Cardiac muscle cell (in vitro differentiated cells and primary cell): ENCODE data around the gene RBM27. TPM values are rescaled to one million over a fixed set of nuclear protein-coding genes. Genes with fewer than 3 reads are reported as not detected.

Experiments used
- DNase-seq, 2 donors: peaks; one replicate each; pipeline versions ENCODE4 v3.0.0 to v3.0.0-alpha.2; 2010 to 2017; ENCODE audit warnings: low read depth in 1 of 2, low spot score in 1 of 2
- H3K27ac ChIP-seq: fragments of 200-600 bp; sonication (generic); 2 replicates; pipeline ENCODE4 v1.5.1; 2016
- H3K27me3 ChIP-seq: fragments of 200-600 bp; sonication (generic); 2 replicates; pipeline ENCODE4 v1.6.0; 2016; ENCODE audit warnings: control low read depth
- H3K36me3 ChIP-seq: fragments of 200-600 bp; sonication (generic); 2 replicates; pipeline ENCODE4 v1.5.1; 2016; ENCODE audit warnings: control low read depth
- H3K4me1 ChIP-seq: fragments of 200-600 bp; sonication (generic); 2 replicates; pipeline ENCODE4 v1.8.1; 2017; ENCODE audit warnings: low read depth, mild to moderate bottlenecking, mixed run types
- H3K4me3 ChIP-seq: fragments of 200-600 bp; sonication (generic); 2 replicates; pipeline ENCODE4 v1.5.1; 2016; ENCODE audit warnings: mild to moderate bottlenecking
- H3K9me3 ChIP-seq: fragments of 200-600 bp; sonication (generic); 2 replicates; pipeline ENCODE4 v1.5.1; 2017; ENCODE audit warnings: low read depth, mild to moderate bottlenecking, control low read depth
- polyA plus RNA-seq: library from polyadenylated mRNA; unstranded; fragments of >200 nt; fragmentation: Nextera tagmentation; extraction: Ambion mirVana; gene quantifications from 2 replicates; pipeline ENCODE4 v1.2.1, GENCODE V29; 2016
- total RNA-seq: library from RNA; depleted of rRNA; stranded (reverse); fragments of >200 nt; gene quantifications from 2 replicates; pipeline ENCODE4 v1.2.3, GENCODE V29; 2016
- TF ChIP-seq, protein P1 (sequence below): IDR thresholded peaks from 2 replicates; pipeline ENCODE4 v1.5.1; 2012; ENCODE audit warnings: low read depth, mild to moderate bottlenecking, low read length

Gene RBM27
- total and polyA plus RNA-seq, 2 experiments from 2014 or later, result 3.4 to 23.6 TPM

DNA sequence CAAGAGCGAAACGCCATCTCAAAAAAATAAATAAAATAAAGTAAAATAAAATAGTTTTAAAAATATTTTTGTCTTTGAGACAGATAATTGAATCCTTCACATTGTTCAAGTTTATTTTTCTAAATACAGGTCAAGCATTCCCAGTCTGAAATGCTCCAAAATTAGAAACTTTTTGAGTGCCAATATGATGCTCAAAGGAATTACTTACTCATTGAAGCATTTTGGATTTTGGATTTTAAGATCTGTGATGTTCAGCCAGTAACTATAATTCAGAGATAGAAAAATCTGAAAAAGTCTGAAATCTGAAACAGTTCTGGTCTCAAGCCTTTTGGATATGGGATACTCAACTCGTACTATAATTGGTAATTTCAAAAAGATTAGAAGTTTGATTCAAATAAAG, 39.8 kb downstream of the RBM27 start:
- Histone ChIP-seq H3K27me3 (no peaks in the 10 kb centered on the region), H3K9me3 (no peaks in the 10 kb centered on the region)

DNA sequence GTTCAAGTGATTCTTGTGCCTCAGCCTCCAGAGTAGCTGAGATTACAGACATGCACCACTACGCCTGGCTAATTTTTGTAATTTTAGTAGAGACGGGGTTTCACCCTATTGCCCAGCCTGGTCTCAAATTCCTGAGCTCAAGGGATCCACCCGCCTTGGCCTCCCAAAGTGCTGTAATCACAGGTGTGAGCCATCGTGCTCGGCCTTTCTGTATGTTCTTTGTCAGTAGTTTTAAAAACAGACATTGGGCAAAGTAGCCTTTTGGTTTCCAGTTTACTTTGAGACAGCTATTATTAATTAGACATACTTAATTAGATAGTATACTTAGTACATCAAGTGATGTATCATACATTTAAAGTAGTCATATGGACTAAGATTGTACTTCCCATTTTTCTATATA, 45.2 kb downstream of the RBM27 start:
- Histone ChIP-seq H3K27ac (no peak overlapping the region), H3K27me3 (no peaks in the 10 kb centered on the region), H3K4me3 (no peak overlapping the region), H3K4me1 (no peaks in the 10 kb centered on the region), H3K36me3 (peaks cover 27% of the 10 kb centered on the region), H3K9me3 (no peaks in the 10 kb centered on the region)
- TF ChIP-seq, protein P1, sequence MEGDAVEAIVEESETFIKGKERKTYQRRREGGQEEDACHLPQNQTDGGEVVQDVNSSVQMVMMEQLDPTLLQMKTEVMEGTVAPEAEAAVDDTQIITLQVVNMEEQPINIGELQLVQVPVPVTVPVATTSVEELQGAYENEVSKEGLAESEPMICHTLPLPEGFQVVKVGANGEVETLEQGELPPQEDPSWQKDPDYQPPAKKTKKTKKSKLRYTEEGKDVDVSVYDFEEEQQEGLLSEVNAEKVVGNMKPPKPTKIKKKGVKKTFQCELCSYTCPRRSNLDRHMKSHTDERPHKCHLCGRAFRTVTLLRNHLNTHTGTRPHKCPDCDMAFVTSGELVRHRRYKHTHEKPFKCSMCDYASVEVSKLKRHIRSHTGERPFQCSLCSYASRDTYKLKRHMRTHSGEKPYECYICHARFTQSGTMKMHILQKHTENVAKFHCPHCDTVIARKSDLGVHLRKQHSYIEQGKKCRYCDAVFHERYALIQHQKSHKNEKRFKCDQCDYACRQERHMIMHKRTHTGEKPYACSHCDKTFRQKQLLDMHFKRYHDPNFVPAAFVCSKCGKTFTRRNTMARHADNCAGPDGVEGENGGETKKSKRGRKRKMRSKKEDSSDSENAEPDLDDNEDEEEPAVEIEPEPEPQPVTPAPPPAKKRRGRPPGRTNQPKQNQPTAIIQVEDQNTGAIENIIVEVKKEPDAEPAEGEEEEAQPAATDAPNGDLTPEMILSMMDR, result no peak
- DNase-seq, result no peak

More for the DNA sequence above, 39.8 kb downstream of the RBM27 start:
- Histone ChIP-seq H3K27ac (no peak overlapping the region), H3K4me1 (no peaks in the 10 kb centered on the region), H3K4me3 (no peak overlapping the region), H3K36me3 (peaks cover 43% of the 10 kb centered on the region)
- TF ChIP-seq, protein P1, result no peak
- no peak for DNase-seq

- no peak overlapping the region for H3K4me3 ChIP-seq
- peaks cover 22% of the 10 kb centered on the region for H3K36me3 ChIP-seq
- TF ChIP-seq, protein P1, result no peak
- no peak for DNase-seq
- no peaks in the 10 kb centered on the region for H3K4me1 ChIP-seq
- H3K27ac ChIP-seq, result no peak overlapping the region
- no peaks in the 10 kb centered on the region for H3K27me3 ChIP-seq
- H3K9me3 ChIP-seq, result no peaks in the 10 kb centered on the region
These were observed 46.4 kb downstream of the RBM27 start for GRCh38 chr5:146249801-146250200.

Other genes starting within 250 kb of the RBM27 start
- not detected in 2 replicates for gene PLAC8L1, start 98.0 kb upstream of the RBM27 start, total RNA-seq
- gene PLAC8L1, start 98.0 kb upstream of the RBM27 start, polyA plus RNA-seq, result 1.1 and 1.2 TPM in 2 replicates
- gene LARS1, start 21.0 kb upstream of the RBM27 start, total RNA-seq, result 62.5 and 83.0 TPM in 2 replicates
- 84.7 and 115 TPM in 2 replicates for gene LARS1, start 21.0 kb upstream of the RBM27 start, polyA plus RNA-seq
- 0.15 and 0.32 TPM in 2 replicates for gene POU4F3, start 135.2 kb downstream of the RBM27 start, total RNA-seq
- gene POU4F3, start 135.2 kb downstream of the RBM27 start, polyA plus RNA-seq, result not detected in 2 replicates
- 48.0 and 122 TPM in 2 replicates for gene TCERG1, start 243.7 kb downstream of the RBM27 start, total RNA-seq
- 80.8 and 118 TPM in 2 replicates for gene TCERG1, start 243.7 kb downstream of the RBM27 start, polyA plus RNA-seq